Cardiac fibroblast (primary cell): ENCODE measurements around the gene SLC1A5.
"Not testable (repeated sequence)": the region's sequence is repeated elsewhere in the genome, so short reads cannot be mapped to it uniquely, and the experiment has no call there.

Source experiments
- DNase-seq, 2 donors: peaks; one replicate each; pipeline versions ENCODE4 v3.0.0 to v3.0.0-alpha.2; 2010; ENCODE audit warnings: low read depth in 2 of 2
- H3K4me3 ChIP-seq, 2 donors: replicated peaks in 1 of 2; 1 replicate in 1 of 2; 2 replicates in 1 of 2; pipeline ENCODE4 v1.5.1; 2011; ENCODE audit warnings: low read depth in 2 of 2, low read length in 2 of 2, mild to moderate bottlenecking in 2 of 2, moderate library complexity in 1 of 2
- CTCF ChIP-seq: IDR thresholded peaks from one replicate; pipeline ENCODE4 v1.5.1; 2011; ENCODE audit warnings: low read depth, mild to moderate bottlenecking, low read length, inconsistent platforms

The SLC1A5 gene

GRCh38 chr19:46782355-46783019, 5.9 kb downstream of the SLC1A5 start:
- DNase-seq: no peak
- no peak for TF ChIP-seq CTCF
- no peak overlapping the region for H3K4me3 ChIP-seq

GRCh38 chr19:46777956-46778645, 10.3 kb downstream of the SLC1A5 start:
- H3K4me3 ChIP-seq, DNase-seq: not testable (repeated sequence)

GRCh38 chr19:46776927-46777911, 11.2 kb downstream of the SLC1A5 start:
- no peak for TF ChIP-seq CTCF
- no peak overlapping the region for H3K4me3 ChIP-seq
- DNase-seq: no peak

- no peak for TF ChIP-seq CTCF
- DNase-seq: no peak
- no peak overlapping the region for H3K4me3 ChIP-seq
These were observed 12.6 kb downstream of the SLC1A5 start for GRCh38 chr19:46775642-46776258.

GRCh38 chr19:46773018-46773399, 15.4 kb downstream of the SLC1A5 start:
- no peak for DNase-seq
- TF ChIP-seq CTCF: no peak
- no peak overlapping the region for H3K4me3 ChIP-seq

GRCh38 chr19:46772170-46773017, 16.0 kb downstream of the SLC1A5 start:
- DNase-seq: no peak
- H3K4me3 ChIP-seq: no peak overlapping the region
- no peak for TF ChIP-seq CTCF

GRCh38 chr19:46768746-46769145, 19.6 kb downstream of the SLC1A5 start:
- not testable (repeated sequence) for H3K4me3 ChIP-seq, DNase-seq
